GM12878 (cell line): ENCODE measurements around the gene TBX4. TPM values are rescaled to one million over a fixed set of nuclear protein-coding genes. Genes with fewer than 3 reads are reported as not detected.

Experiments
- ATAC-seq: fragments of 200-7000 bp; cut with Tn5 transposase; 3 replicates; pipeline ENCODE4 v1.9.1; 2020; ENCODE audit warnings: mild to moderate bottlenecking, moderate library complexity
- BruUV-seq: library from RNA; stranded (reverse); fragments of 400-500 nt; replicated peaks from 2 replicates; lab custom pipeline; 2021; lab: Mats Ljungman, UMichigan
- CTCF ChIA-PET: fragments of 300-600 bp; sonication (Branson Sonifier 250); formaldehyde crosslinking; extraction: SDS; loops from one replicate; lab custom pipeline; 2021; ENCODE audit warnings: inconsistent platforms; lab: Yijun Ruan, JAX
- POLR2A ChIA-PET: fragments of 350-600 bp; formaldehyde crosslinking; extraction: SDS; loops from one replicate; lab custom pipeline; 2021; ENCODE audit warnings: inconsistent platforms; lab: Charles Lee
- RAD21 ChIA-PET: fragments of 300-600 bp; sonication (Branson Sonifier 250); formaldehyde crosslinking; loops from one replicate; lab custom pipeline; 2023; ENCODE audit warnings: antibody characterized with exemption; ENCODE audit not compliant: unreplicated experiment; lab: Charles Lee
- SMC1A ChIA-PET: fragments of 300-600 bp; sonication (Branson Sonifier 250); formaldehyde crosslinking; loops from one replicate; lab custom pipeline; 2023; ENCODE audit not compliant: unreplicated experiment, uncharacterized antibody; lab: Charles Lee
- DNase-seq: peaks from one replicate; pipeline ENCODE4 v3.0.0-alpha.2; 2011; ENCODE audit warnings: low read depth, low spot score
- FAIRE-seq: peaks from 3 replicates; lab custom pipeline; 2011; peaks lifted over from hg19 to GRCh38; lab: Jason Lieb, UNC
- H2AFZ ChIP-seq: 2 replicates; pipeline ENCODE4 v1.6.0; 2011; ENCODE audit warnings: low read depth, low read length, control low read depth; ENCODE audit not compliant: control insufficient read depth
- H3K27ac ChIP-seq: 2 replicates; pipeline ENCODE4 v1.5.1; 2011; ENCODE audit warnings: control low read depth; ENCODE audit not compliant: control insufficient read depth, insufficient read depth
- H3K27me3 ChIP-seq, 2 experiments: replicated peaks in 1 of 2; 2 replicates each; pipeline versions ENCODE4 v1.6.0 to v1.6.1; 2011; ENCODE audit warnings: low read length in 1 of 2; ENCODE audit not compliant: control insufficient read depth in 2 of 2, insufficient read depth in 2 of 2
- H3K36me3 ChIP-seq, 2 experiments: 2 replicates each; pipeline ENCODE4 v1.5.1; 2011; ENCODE audit warnings: low read length in 1 of 2; ENCODE audit not compliant: control insufficient read depth in 2 of 2, insufficient read depth in 2 of 2
- H3K4me1 ChIP-seq: 2 replicates; pipeline ENCODE4 v1.6.1; 2011; ENCODE audit warnings: mild to moderate bottlenecking, low read length, moderate library complexity, mixed read lengths; ENCODE audit not compliant: control insufficient read depth, insufficient read depth
- H3K4me2 ChIP-seq: 2 replicates; pipeline ENCODE4 v1.6.0; 2011; ENCODE audit warnings: control low read depth; ENCODE audit not compliant: control insufficient read depth, insufficient read depth
- H3K4me3 ChIP-seq: fragments of 200-600 bp; sonication (generic); 2 replicates; pipeline ENCODE4 v1.5.1; 2016
- H3K79me2 ChIP-seq: 2 replicates; pipeline ENCODE4 v1.6.0; 2011; ENCODE audit warnings: low read length; ENCODE audit not compliant: control insufficient read depth, insufficient read depth
- H3K9ac ChIP-seq: 2 replicates; pipeline ENCODE4 v1.8.0; 2011; ENCODE audit warnings: low read length, control low read depth, mixed read lengths; ENCODE audit not compliant: control insufficient read depth, insufficient read depth
- H3K9me3 ChIP-seq: replicated peaks from 3 replicates; pipeline ENCODE4 v1.5.1; 2011; ENCODE audit warnings: mild to moderate bottlenecking, low read length; ENCODE audit not compliant: control insufficient read depth, insufficient read depth
- H4K20me1 ChIP-seq: 2 replicates; pipeline ENCODE4 v1.6.0; 2011; ENCODE audit not compliant: control insufficient read depth, insufficient read depth
- JUNB ChIP-seq: IDR thresholded peaks from 2 replicates; pipeline ENCODE4 v1.6.1; 2016; ENCODE audit warnings: antibody characterized with exemption, mild to moderate bottlenecking
- NFXL1 ChIP-seq: fragments of 450-650 bp; IDR thresholded peaks from 2 replicates; pipeline ENCODE4 v1.6.1; 2017; ENCODE audit warnings: antibody characterized with exemption, mild to moderate bottlenecking, borderline replicate concordance
- NR2C1 ChIP-seq: fragments of 450-650 bp; IDR thresholded peaks from 2 replicates; pipeline ENCODE4 v1.6.1; 2017; ENCODE audit warnings: antibody characterized with exemption, mild to moderate bottlenecking, moderate library complexity
- PML ChIP-seq: IDR thresholded peaks from 2 replicates; pipeline ENCODE4 v1.6.1; 2012; ENCODE audit warnings: low read length, inconsistent platforms
- POLR2AphosphoS5 ChIP-seq: IDR thresholded peaks from 2 replicates; pipeline ENCODE4 v1.6.1; 2011; ENCODE audit warnings: mild to moderate bottlenecking, low read length, inconsistent platforms
- TBL1XR1 ChIP-seq: IDR thresholded peaks from 2 replicates; pipeline ENCODE4 v1.6.1; 2012; ENCODE audit warnings: low read depth, low read length, improper control_type of control experiment
- TCF12 ChIP-seq: IDR thresholded peaks from 2 replicates; pipeline ENCODE4 v1.6.1; 2011; ENCODE audit warnings: low read depth, mild to moderate bottlenecking, low read length
- WGBS: methylation state at CpG from one replicate; pipeline ENCODE4 v1.1.6; 2016; ENCODE audit warnings: low lambda C conversion rate; ENCODE audit not compliant: insufficient replicate concordance, insufficient coverage; ENCODE audit errors: missing lambda C conversion rate; 5-methylcytosine and 5-hydroxymethylcytosine counted together
- in situ Hi-C: fragments of 300-500 bp; cut with MboI; formaldehyde crosslinking; loops from 9 replicates; pipeline ENCODE4 v1.14.3; 2018; ENCODE audit warnings: mixed read lengths
- intact Hi-C: fragments of 100-400 bp; cut with micrococcal nuclease; formaldehyde crosslinking; loops from one replicate; pipeline ENCODE4 v1.14.2; 2022; ENCODE audit not compliant: unreplicated experiment
- polyA plus RNA-seq, 11 experiments: library from polyadenylated mRNA; depleted of rRNA in 4 of 11; unstranded in 6 of 11; stranded (reverse) in 5 of 11; fragments of >200 nt; fragmentation: Nextera tagmentation in 4 of 11; fragmentation: Illumina TruSeq in 1 of 11; extraction: Ambion mirVana in 4 of 11; extraction: Trizol in 1 of 11; gene quantifications; 1 replicate in 1 of 11; 2 replicates in 10 of 11; pipeline versions ENCODE4 v1.2.1 to v1.2.3, GENCODE V29; 2011 to 2016; ENCODE audit warnings: inconsistent platforms in 2 of 11, missing spikeins in 2 of 11, low read depth in 1 of 11
- total RNA-seq, 4 experiments: library from RNA; depleted of rRNA in 3 of 4; stranded (reverse); fragments of >200 nt in 3 of 4; fragmentation: Illumina TruSeq in 1 of 4; extraction: Trizol in 1 of 4; gene quantifications; 2 replicates each; pipeline versions ENCODE4 v1.2.1 to v1.2.3, GENCODE V29; 2013 to 2021
- TF ChIP-seq, protein P1 (sequence below), 3 experiments: IDR thresholded peaks in 2 of 3; conservative IDR thresholded peaks in 1 of 3; 2 replicates each; pipeline ENCODE4 v1.5.1; 2011; ENCODE audit warnings: low read depth in 3 of 3, low read length in 3 of 3, mild to moderate bottlenecking in 3 of 3, control low read depth in 2 of 3, moderate library complexity in 2 of 3, inconsistent platforms in 1 of 3, mixed read lengths in 1 of 3; ENCODE audit not compliant: control insufficient read depth in 2 of 3, insufficient read depth in 1 of 3; ENCODE audit errors: extremely low read depth in 1 of 3

TBX4 gene
- total and polyA plus RNA-seq, 10 of the 15 experiments (the other 5 are each of a cell fraction or from before 2014, with no cell fraction given) = 0.01 TPM; not detected in 9

DNA sequence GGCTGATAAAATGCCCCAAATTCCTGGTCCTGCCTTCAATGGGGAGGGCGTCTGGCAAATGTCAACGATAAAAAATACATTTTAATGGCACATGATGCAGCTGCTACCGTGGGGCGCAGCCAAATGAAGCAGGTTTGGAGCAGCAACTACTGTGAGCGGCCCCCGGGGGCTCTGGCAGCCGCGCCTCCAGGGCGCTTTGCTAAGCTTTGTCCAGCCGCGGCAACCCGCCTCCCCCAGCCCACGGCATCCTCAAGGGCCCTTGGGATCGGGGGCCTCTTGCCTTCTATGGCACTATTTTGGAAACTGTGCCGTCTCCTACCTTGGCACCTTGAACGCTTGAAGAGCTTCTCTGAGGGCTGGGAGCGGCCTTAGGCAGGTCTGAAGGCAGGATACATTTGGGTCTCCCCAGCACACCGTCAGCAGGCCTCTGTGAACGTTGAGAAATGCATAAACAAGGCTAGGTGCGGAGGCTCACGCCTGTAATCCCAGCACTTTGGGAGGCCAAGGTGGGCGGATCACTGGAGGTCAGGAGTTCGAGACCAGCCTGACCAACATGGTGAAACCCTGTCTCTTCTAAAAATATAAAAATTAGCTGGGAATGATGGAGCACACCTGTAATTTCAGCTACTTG, 25.1 kb downstream of the TBX4 start:
- TF ChIP-seq, protein P1, sequence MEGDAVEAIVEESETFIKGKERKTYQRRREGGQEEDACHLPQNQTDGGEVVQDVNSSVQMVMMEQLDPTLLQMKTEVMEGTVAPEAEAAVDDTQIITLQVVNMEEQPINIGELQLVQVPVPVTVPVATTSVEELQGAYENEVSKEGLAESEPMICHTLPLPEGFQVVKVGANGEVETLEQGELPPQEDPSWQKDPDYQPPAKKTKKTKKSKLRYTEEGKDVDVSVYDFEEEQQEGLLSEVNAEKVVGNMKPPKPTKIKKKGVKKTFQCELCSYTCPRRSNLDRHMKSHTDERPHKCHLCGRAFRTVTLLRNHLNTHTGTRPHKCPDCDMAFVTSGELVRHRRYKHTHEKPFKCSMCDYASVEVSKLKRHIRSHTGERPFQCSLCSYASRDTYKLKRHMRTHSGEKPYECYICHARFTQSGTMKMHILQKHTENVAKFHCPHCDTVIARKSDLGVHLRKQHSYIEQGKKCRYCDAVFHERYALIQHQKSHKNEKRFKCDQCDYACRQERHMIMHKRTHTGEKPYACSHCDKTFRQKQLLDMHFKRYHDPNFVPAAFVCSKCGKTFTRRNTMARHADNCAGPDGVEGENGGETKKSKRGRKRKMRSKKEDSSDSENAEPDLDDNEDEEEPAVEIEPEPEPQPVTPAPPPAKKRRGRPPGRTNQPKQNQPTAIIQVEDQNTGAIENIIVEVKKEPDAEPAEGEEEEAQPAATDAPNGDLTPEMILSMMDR (IDR thresholded peaks at IDR 0.05 in 2 of 3, conservative IDR thresholded peaks at IDR 0.05 in 1 of 3; ENCODE audit: control insufficient read depth in 2 of 3, extremely low read depth in 1 of 3, insufficient read depth in 1 of 3, low read depth in 3 of 3, low read length in 3 of 3) = no peak
- no peak for TF ChIP-seq JUNB
- TF ChIP-seq NR2C1 = no peak
- TF ChIP-seq POLR2AphosphoS5 = no peak
- TF ChIP-seq TBL1XR1 = no peak
- no peak for TF ChIP-seq TCF12
- TF ChIP-seq NFXL1 = peak; percentile 48; the same call in 1 of the 2 replicates
- TF ChIP-seq PML = no peak

More for the DNA sequence above, 25.1 kb downstream of the TBX4 start:
- H3K9ac ChIP-seq = no peak overlapping the region
- H3K4me3 ChIP-seq = no peak overlapping the region
- no peak overlapping the region for H2AFZ ChIP-seq
- no peaks in the 10 kb centered on the region for H3K9me3 ChIP-seq
- H4K20me1 ChIP-seq = no peaks in the 10 kb centered on the region
- H3K4me1 ChIP-seq = no peaks in the 10 kb centered on the region
- BruUV-seq = no TSS peak
- SMC1A ChIA-PET = no interaction called here
- peaks cover 0 to 5% of the 10 kb centered on the region in 2 experiments; a peak in 2 of 4 replicates for H3K27me3 ChIP-seq
- no peak for DNase-seq
- H3K79me2 ChIP-seq = no peaks in the 10 kb centered on the region
- no peak overlapping the region for H3K27ac ChIP-seq
- RAD21 ChIA-PET = no interaction called here
- CTCF ChIA-PET = no interaction called here
- 14% methylated on average over 16 of the region's 23 CpGs for WGBS
- no peak for FAIRE-seq
- H3K4me2 ChIP-seq = no peak overlapping the region
- POLR2A ChIA-PET = no interaction called here
- intact Hi-C loops (no loop called here), in situ Hi-C loops (no loop called here)
- no peaks in the 10 kb centered on the region for H3K36me3 ChIP-seq
- ATAC-seq = no peak
